Measurements from ENCODE around the gene MIF.
"Not testable (repeated sequence)": the region's sequence is repeated elsewhere in the genome, so short reads cannot be mapped to it uniquely, and the experiment has no call there.

The MIF gene

DNA sequence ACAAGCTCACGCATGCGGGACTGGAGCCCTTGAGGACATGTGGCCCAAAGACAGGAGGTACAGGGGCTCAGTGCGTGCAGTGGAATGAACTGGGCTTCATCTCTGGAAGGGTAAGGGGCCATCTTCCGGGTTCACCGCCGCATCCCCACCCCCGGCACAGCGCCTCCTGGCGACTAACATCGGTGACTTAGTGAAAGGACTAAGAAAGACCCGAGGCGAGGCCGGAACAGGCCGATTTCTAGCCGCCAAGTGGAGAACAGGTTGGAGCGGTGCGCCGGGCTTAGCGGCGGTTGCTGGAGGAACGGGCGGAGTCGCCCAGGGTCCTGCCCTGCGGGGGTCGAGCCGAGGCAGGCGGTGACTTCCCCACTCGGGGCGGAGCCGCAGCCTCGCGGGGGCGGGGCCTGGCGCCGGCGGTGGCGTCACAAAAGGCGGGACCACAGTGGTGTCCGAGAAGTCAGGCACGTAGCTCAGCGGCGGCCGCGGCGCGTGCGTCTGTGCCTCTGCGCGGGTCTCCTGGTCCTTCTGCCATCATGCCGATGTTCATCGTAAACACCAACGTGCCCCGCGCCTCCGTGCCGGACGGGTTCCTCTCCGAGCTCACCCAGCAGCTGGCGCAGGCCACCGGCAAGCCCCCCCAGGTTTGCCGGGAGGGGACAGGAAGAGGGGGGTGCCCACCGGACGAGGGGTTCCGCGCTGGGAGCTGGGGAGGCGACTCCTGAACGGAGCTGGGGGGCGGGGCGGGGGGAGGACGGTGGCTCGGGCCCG lies at the start of gene MIF:
MIF (plus strand) TSS at position 439 of the 765 bp plus-strand sequence; CDS start at position 531, 92 bp downstream.
- peak; percentile 98 for DNase-seq

DNA sequence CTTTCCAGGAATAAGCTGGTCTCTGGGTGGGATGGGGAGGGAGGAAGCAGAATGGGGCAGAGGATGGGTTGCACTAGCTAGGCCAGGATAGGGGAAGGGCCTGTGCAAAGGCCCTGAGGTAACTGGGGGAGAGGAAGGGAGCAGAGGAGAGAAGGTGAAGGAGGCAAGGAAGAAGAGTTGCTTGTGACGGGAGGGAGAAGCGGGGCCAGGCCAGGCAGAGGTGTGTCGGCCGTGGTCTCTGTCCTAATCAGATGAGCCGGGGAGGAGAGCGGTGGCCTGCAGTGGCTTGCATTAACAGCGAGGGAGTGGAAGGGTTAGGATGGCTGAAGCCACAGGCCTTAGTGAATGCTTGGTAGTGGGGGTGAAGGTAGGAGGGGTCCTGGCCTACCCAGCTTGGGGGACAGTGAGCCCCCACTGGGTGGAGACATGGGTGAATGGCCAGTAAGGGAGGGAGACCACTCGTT lies 49.4 kb upstream of the MIF start:
- DNase-seq, result no peak

GRCh38 chr22:23845265-23846080 lies 48.7 kb upstream of the MIF start:
- no peak for DNase-seq

- DNase-seq, result no peak
Measured at GRCh38 chr22:23846081-23846469, 48.1 kb upstream of the MIF start.

GRCh38 chr22:23847310-23847920 lies 46.8 kb upstream of the MIF start:
- no peak for DNase-seq

DNA sequence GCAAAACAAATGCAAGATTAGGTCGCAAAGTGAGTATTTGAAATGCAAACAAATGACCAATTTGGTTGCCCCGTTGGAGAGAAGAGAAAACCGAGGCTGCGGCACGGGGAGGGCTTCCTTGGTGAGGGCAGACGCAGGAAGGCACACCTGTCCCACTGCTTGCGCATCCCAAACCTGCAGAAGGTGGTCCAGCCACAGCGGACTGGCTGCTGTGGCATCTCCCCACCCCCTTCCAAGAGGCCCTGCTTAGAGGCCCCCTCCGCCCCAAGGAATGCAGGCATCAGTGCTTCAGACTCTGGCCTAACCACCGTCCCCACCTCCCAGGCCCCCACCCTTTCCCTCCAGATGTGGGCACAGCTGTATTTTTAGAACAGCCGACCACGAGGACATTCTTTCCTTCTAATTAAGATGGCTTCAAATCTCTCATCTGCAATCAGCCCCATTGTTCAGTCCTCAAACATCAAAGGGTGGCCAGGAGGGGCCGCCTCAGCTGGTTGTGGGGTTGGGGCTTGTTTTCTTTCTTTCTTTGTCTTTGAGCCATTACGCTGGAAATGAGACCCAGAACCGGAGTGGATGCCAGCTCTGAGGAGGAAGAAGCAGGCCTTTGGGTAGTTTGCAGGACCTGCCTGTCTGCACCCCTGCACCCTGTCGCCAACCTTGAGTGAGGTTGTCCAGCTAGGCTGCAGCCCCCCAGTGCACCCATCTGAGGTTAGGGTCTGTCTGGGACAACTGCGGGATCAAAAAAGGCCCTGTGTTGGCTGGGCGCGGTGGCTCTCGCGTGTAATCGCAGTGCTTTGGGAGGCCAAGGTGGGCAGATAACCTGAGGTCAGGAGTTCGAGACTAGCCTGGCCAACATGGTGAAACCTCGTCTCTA lies 46.0 kb upstream of the MIF start:
- DNase-seq, result no peak

- peak; percentile 90 for DNase-seq
Measured at GRCh38 chr22:23849009-23850006, 44.9 kb upstream of the MIF start.

GRCh38 chr22:23850136-23850611 lies 44.0 kb upstream of the MIF start:
- no peak for DNase-seq

DNA sequence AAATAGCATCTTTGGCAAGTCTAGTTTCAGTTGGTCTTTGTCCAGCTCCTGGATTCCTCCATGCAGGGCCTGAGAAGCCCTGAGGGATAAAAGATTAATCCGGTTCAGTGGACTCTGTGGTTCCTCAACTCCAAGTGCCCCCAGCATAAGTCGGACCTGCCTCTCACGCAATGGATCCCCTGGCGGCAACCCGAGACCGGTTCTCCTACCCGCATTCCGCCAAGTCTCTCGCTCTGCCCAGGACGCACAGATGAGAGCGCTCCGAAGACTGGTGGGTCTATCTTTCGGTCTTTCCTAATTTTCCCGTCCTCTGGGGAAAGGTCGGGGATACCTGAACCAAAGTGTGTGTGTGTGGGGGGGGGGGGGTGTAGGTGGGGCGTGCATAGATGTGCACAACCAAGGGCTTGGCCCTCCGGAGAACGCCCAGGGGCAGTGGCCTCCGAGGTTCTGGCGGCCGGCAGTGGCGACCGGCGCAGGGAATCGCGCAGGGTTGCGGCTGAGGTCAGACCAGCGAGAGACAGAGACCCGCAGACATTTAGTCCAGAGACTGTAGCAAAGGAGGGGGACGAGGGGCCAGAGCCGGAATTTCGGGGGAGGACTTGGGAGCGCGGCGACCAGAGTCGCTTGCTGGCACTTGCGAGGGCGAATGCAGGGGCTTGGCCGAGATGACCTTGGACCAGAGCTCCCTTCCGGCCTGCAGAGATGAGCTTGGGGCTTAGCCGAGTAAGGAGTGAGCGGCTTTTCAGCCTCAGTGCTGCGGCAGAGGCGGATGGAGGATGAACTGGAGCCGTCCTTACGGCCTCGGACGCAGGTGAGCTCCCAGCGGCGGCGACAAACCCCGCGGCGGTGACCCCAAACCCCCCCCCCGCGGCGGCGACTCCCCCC lies 37.2 kb upstream of the MIF start:
- peak; percentile 69 for DNase-seq

GRCh38 chr22:23857606-23858483 lies 36.3 kb upstream of the MIF start, which contains the start of gene SLC2A11:
SLC2A11 (plus strand) TSS chr22:23857875; CDS start chr22:23858000, 125 bp downstream.
- peak; percentile 99 for DNase-seq

- DNase-seq, result no peak
Measured at GRCh38 chr22:23858484-23858815, 35.7 kb upstream of the MIF start.

DNA sequence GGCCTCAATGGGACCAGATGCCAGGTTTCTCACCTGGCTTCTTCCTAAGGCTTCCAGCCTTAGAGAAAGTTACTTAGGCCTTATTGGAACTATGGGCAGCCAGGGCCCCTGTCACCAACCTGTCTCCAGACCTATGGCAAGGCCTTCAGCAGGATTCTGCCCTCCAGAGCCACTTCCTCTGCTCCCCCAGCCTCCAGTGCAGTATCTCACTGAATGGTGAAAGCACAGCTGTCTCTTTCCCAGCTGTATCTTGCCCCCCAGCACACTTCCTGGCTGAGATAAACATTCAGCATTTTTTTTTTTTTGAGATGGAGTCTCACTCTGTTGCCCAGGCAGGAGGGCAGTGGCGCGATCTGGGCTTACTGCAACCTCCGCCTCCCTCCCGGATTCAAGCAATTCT lies 35.0 kb upstream of the MIF start:
- DNase-seq, result no peak

- not testable (repeated sequence) for DNase-seq
Measured at GRCh38 chr22:23860187-23860586, 34.0 kb upstream of the MIF start.

DNA sequence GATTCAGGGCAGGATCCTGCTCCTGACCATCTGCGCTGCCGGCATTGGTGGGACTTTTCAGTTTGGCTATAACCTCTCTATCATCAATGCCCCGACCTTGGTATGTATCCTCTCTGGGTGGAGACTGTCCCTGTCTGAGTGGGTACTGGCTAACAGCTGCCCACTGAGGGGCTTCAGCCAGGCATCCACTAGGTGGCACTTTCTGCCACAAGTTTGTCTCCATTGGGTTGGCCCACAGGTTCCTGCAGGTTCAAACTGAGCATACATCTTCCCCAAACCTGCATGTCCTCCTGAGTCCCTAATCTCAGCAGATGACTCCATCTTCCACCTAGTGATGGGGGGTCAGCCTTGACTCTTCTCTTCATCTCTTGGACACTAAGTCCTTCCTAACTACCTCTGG lies 32.1 kb upstream of the MIF start:
- no peak for DNase-seq

DNA sequence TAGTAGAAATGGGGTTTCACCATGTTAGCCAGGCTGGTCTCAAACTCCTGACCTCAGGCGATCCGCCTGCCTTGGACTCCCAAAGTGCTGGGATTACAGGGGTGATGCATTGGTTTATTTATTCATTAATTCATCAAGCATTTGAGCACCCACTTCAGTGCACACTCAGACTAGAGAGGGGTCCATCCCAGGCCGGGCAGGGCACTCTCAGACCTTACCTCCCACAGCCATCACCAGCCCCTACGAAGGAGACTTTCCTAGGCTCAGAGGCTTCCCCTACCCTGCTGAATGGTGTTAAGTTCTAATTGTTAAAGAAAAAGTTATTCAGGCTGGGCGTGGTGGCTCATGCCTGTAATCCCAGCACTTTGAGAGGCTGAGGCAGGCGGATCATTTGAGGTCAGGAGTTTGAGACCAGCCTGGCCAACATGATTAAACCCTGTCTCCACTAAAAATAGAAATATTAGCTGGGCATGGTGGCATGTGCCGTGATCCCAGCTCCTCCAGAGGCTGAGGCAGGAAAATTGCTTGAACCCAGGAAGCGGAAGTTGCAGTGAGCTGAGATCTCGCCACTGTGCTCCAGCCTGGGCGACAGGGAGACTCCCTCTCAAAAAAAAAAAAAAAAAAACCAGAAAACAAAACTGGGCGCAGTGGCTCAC lies 29.6 kb upstream of the MIF start:
- not testable (repeated sequence) for DNase-seq

DNA sequence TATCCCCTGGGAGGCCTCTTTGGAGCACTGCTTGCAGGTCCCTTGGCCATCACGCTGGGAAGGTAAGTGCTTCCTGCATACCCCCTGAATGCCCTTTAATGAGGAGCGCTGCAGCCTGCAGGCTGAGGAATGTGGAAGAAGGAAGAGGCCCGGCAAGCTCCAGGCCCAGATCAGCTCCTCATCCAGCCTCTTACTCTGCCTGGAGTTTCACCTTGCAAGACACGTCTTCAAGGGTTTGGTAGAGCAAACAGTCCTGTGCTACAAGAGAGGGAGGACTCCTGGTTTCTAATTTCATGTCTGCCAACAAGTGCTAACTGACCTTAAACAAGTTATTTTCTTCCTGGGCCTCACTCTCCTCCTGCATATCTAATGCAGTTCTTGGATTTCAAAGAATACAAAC lies 25.6 kb upstream of the MIF start:
- DNase-seq, result no peak

DNA sequence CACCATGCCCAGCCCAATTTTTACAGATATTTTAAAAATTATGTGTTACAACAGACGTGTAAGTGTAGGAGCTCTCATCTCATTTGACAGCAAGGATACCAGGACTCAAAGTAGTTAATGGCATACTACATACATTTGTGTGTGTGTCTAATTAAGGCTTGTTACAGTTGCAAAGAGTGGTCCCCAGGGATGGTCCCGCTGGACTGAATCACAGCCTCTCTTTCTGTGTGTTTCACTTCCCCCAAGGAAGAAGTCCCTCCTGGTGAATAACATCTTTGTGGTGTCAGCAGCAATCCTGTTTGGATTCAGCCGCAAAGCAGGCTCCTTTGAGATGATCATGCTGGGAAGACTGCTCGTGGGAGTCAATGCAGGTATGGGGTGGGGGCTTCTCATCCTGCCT lies 19.3 kb upstream of the MIF start:
- DNase-seq, result no peak

GRCh38 chr22:23875801-23876200 lies 18.4 kb upstream of the MIF start:
- no peak for DNase-seq

Data from femur (tissue), 1 donor.